Effector memory CD8-positive, alpha-beta T cell (primary cell): ENCODE results near the gene USP27X.

Experiments
- ATAC-seq: fragments of 150-1000 bp; cut with Tn5 transposase; replicated peaks from 2 replicates; pipeline ENCODE4 v1.10.0; 2021; ENCODE audit warnings: mild to moderate bottlenecking, moderate library complexity
- DNase-seq, 3 experiments: peaks; one replicate each; pipeline ENCODE4 v3.0.0; 2021
- H3K27ac Mint-ChIP-seq, 2 donors: one replicate each; pipeline ENCODE4 v1.8.0; 2022; ENCODE audit warnings: mild to moderate bottlenecking in 2 of 2, mixed read lengths in 2 of 2, moderate library complexity in 2 of 2
- H3K27me3 Mint-ChIP-seq, 2 donors: one replicate each; pipeline ENCODE4 v1.8.0; 2022; ENCODE audit warnings: mixed read lengths in 2 of 2
- H3K36me3 Mint-ChIP-seq: one replicate; pipeline ENCODE4 v1.8.0; 2022; ENCODE audit warnings: mild to moderate bottlenecking, moderate library complexity, mixed read lengths; ENCODE audit not compliant: insufficient read depth
- H3K4me1 Mint-ChIP-seq, 2 donors: one replicate each; pipeline ENCODE4 v1.8.0; 2022; ENCODE audit warnings: low read depth in 2 of 2, mixed read lengths in 2 of 2
- H3K4me3 Mint-ChIP-seq, 2 donors: one replicate each; pipeline ENCODE4 v1.8.0; 2022; ENCODE audit warnings: mild to moderate bottlenecking in 2 of 2, mixed read lengths in 2 of 2, moderate library complexity in 2 of 2
- H3K9me3 Mint-ChIP-seq, 2 donors: one replicate each; pipeline ENCODE4 v1.8.0; 2022; ENCODE audit warnings: mixed read lengths in 2 of 2

USP27X gene

GRCh38 chrX:49912086-49912485 is 32.8 kb downstream of the USP27X start:
- Mint-ChIP-seq H3K36me3 (no peaks in the 10 kb centered on the region), H3K27ac (no peak overlapping the region), H3K27me3 (peaks cover 8 to 13% of the 10 kb centered on the region in 2 donors), H3K9me3 (no peaks in the 10 kb centered on the region), H3K4me3 (no peak overlapping the region), H3K4me1 (peaks cover 5 to 7% of the 10 kb centered on the region in 2 donors)
- DNase-seq (no peak), ATAC-seq (no peak)

- Mint-ChIP-seq H3K9me3 (no peaks in the 10 kb centered on the region), H3K4me1 (peaks cover 5 to 7% of the 10 kb centered on the region in 2 donors), H3K4me3 (no peak overlapping the region), H3K27me3 (peaks cover 8 to 13% of the 10 kb centered on the region in 2 donors), H3K36me3 (no peaks in the 10 kb centered on the region), H3K27ac (no peak overlapping the region)
- ATAC-seq (no peak), DNase-seq (no peak)
Measured at GRCh38 chrX:49912861-49913260, 33.6 kb downstream of the USP27X start.

- Mint-ChIP-seq H3K9me3 (no peaks in the 10 kb centered on the region), H3K27ac (no peak overlapping the region), H3K27me3 (peaks cover 0 to under 1% of the 10 kb centered on the region in 2 donors), H3K36me3 (no peaks in the 10 kb centered on the region), H3K4me1 (peaks cover 0 to under 1% of the 10 kb centered on the region in 2 donors), H3K4me3 (no peak overlapping the region)
- ATAC-seq (peak; percentile 72), DNase-seq (peak; percentile 34 to 42 (median 37))
Measured at GRCh38 chrX:49915361-49916222, 36.3 kb downstream of the USP27X start.

GRCh38 chrX:49919617-49920016 is 40.3 kb downstream of the USP27X start:
- no peak overlapping the region for H3K4me3 Mint-ChIP-seq
- no peak for ATAC-seq
- no peaks in the 10 kb centered on the region for H3K4me1 Mint-ChIP-seq
- peaks cover 2% of the 10 kb centered on the region for H3K36me3 Mint-ChIP-seq
- H3K27ac Mint-ChIP-seq = peak overlapping the region in 1 of 2 donors; percentile 35
- peak in 2 of 3 experiments; percentile 7 to 14 for DNase-seq
- H3K9me3 Mint-ChIP-seq = no peaks in the 10 kb centered on the region
- H3K27me3 Mint-ChIP-seq = no peaks in the 10 kb centered on the region

- DNase-seq (no peak), ATAC-seq (no peak)
- Mint-ChIP-seq H3K27me3 (no peaks in the 10 kb centered on the region), H3K4me1 (no peaks in the 10 kb centered on the region), H3K9me3 (no peaks in the 10 kb centered on the region), H3K27ac (no peak overlapping the region), H3K4me3 (no peak overlapping the region), H3K36me3 (peaks cover 2% of the 10 kb centered on the region)
Measured at GRCh38 chrX:49921109-49921508, 41.8 kb downstream of the USP27X start.

DNA sequence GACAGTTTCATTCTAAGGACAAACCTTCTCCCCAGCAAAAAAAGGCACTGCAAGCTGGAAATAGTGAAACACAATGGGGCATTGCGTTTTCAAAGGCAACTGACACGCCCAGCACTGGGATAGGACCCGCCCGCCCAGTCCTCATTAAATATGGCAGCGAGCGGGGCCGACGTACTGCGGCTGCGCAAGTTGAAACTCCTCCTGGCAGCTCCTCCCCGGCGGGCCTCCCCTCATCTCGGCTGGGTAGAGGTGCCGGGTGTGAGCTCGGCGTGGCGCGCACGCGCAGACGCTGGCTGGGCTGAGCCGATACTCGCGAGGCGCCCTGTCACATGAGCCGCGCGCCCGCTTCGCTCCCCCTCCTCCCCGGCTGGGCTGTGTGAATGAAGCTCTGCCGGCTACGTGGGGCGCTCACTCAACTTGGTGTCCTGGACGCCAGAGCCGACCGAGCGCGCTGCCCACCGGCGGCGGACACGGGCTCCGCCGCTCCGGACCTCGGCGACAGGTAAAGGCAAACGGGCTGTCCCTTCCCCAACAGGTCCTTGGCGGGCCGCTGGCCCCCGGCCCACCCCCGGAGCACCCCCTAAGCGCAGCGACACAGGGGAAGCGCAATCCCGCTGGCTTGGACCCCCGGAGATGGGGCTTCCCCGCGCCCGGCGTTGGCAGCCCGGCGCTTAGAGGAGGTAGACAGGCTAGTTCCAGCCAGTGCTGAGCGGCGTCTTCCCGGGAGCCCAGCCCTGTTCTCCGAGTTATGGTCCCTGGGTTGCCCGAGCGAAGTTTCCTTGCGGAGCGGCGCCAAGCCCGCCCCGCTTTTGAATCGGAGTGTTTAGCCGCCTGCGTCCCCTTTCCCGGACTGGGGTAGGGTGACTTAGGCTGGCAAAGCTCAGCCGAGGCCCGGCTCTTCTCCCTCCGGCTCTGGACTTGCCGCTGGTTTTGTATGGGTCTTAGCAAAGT is 43.3 kb downstream of the USP27X start, which contains the start of gene CLCN5:
TSS of gene CLCN5 (plus strand) at position 306 of the 951 bp plus-strand sequence. CDS start 2,703 bp downstream, outside the sequence.
- Mint-ChIP-seq H3K27me3 (no peaks in the 10 kb centered on the region), H3K36me3 (peaks cover 2% of the 10 kb centered on the region), H3K9me3 (no peaks in the 10 kb centered on the region), H3K27ac (peak within 1 kb of the TSS; percentile 52 to 60), H3K4me3 (peak within 1 kb of the TSS; percentile 69 to 80), H3K4me1 (no peaks in the 10 kb centered on the region)
- peak; percentile 89 to 90 (median 90) for DNase-seq
- ATAC-seq = peak; percentile 97

GRCh38 chrX:49925176-49925575 is 45.9 kb downstream of the USP27X start:
- no peaks in the 10 kb centered on the region for H3K4me1 Mint-ChIP-seq
- no peak overlapping the region for H3K4me3 Mint-ChIP-seq
- no peaks in the 10 kb centered on the region for H3K27me3 Mint-ChIP-seq
- ATAC-seq = no peak
- peaks cover 2% of the 10 kb centered on the region for H3K36me3 Mint-ChIP-seq
- H3K9me3 Mint-ChIP-seq = no peaks in the 10 kb centered on the region
- no peak for DNase-seq
- H3K27ac Mint-ChIP-seq = no peak overlapping the region

DNA sequence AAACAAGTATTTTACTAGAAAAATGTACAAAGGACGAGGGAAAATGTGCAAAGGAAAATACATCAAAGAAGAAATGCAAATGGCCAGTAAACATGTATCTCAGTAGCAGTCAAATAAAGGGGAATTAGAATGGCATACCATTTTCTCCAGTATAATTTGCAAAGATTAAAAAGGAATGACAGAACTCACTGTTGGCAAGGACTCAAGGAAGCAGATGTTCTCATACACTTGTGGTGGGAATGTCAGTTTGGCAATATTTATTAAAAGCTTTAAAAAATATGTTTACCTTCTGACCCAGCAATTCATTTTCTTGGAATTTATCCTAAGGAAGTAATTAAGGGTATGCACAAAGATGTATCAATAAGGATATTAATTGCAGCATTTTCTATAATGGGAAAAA is 50.8 kb downstream of the USP27X start:
- no peak overlapping the region for H3K4me3 Mint-ChIP-seq

More for the DNA sequence above, 50.8 kb downstream of the USP27X start:
- Mint-ChIP-seq H3K4me1 (no peaks in the 10 kb centered on the region), H3K27ac (no peak overlapping the region), H3K36me3 (no peaks in the 10 kb centered on the region), H3K9me3 (no peaks in the 10 kb centered on the region), H3K27me3 (no peaks in the 10 kb centered on the region)
- DNase-seq (no peak), ATAC-seq (no peak)
